ENCODE data around the gene TOX3. TPM values are rescaled to one million over a fixed set of nuclear protein-coding genes. Genes with fewer than 3 reads are reported as not detected.

TOX3 gene
- polyA plus RNA-seq, 1 donor, result 10.9 TPM

- no peak overlapping the region for H3K4me3 ChIP-seq (ENCODE audit: low read length)
- H3K9me3 ChIP-seq (ENCODE audit: control insufficient read depth, low read depth, low read length), result no peaks in the 10 kb centered on the region
- H3K4me1 ChIP-seq (ENCODE audit: control insufficient read depth, insufficient read depth, low read length), result no peaks in the 10 kb centered on the region
- peaks cover 2% of the 10 kb centered on the region for H3K36me3 ChIP-seq (ENCODE audit: control insufficient read depth, insufficient read depth, low read length)
- DNase-seq, result no peak
- no peaks in the 10 kb centered on the region for H3K27me3 ChIP-seq (ENCODE audit: control insufficient read depth, insufficient read depth, low read length)
- no peak overlapping the region for H3K27ac ChIP-seq (ENCODE audit: low read length)
- 71% methylated on average over 1 of the region's 1 CpG for WGBS (ENCODE audit: insufficient coverage, low lambda C conversion rate)
Observed at GRCh38 chr16:52538511-52538910, 8.4 kb downstream of the TOX3 start.

GRCh38 chr16:52537516-52537915 lies 9.4 kb downstream of the TOX3 start:
- no peaks in the 10 kb centered on the region for H3K9me3 ChIP-seq (ENCODE audit: control insufficient read depth, low read depth, low read length)
- no peak overlapping the region for H3K27ac ChIP-seq (ENCODE audit: low read length)
- H3K4me1 ChIP-seq (ENCODE audit: control insufficient read depth, insufficient read depth, low read length), result no peaks in the 10 kb centered on the region
- H3K4me3 ChIP-seq (ENCODE audit: low read length), result no peak overlapping the region
- H3K27me3 ChIP-seq (ENCODE audit: control insufficient read depth, insufficient read depth, low read length), result no peaks in the 10 kb centered on the region
- peaks cover 2% of the 10 kb centered on the region for H3K36me3 ChIP-seq (ENCODE audit: control insufficient read depth, insufficient read depth, low read length)
- no CpG with 5 or more reads among the region's 3 CpGs for WGBS (ENCODE audit: insufficient coverage, low lambda C conversion rate)
- peak; percentile 36 to 71 for DNase-seq

- WGBS (ENCODE audit: insufficient coverage, low lambda C conversion rate), result no CpG with 5 or more reads among the region's 3 CpGs
- H3K27ac ChIP-seq (ENCODE audit: low read length), result no peak overlapping the region
- DNase-seq, result no peak
- H3K4me1 ChIP-seq (ENCODE audit: control insufficient read depth, insufficient read depth, low read length), result no peaks in the 10 kb centered on the region
- H3K9me3 ChIP-seq (ENCODE audit: control insufficient read depth, low read depth, low read length), result no peaks in the 10 kb centered on the region
- no peaks in the 10 kb centered on the region for H3K27me3 ChIP-seq (ENCODE audit: control insufficient read depth, insufficient read depth, low read length)
- no peak overlapping the region for H3K4me3 ChIP-seq (ENCODE audit: low read length)
- H3K36me3 ChIP-seq (ENCODE audit: control insufficient read depth, insufficient read depth, low read length), result peaks cover 2% of the 10 kb centered on the region
Observed at GRCh38 chr16:52535076-52535475, 11.9 kb downstream of the TOX3 start.

- Histone ChIP-seq H3K27ac (ENCODE audit: low read length) (no peak overlapping the region), H3K27me3 (ENCODE audit: control insufficient read depth, insufficient read depth, low read length) (no peaks in the 10 kb centered on the region), H3K4me1 (ENCODE audit: control insufficient read depth, insufficient read depth, low read length) (no peaks in the 10 kb centered on the region), H3K4me3 (ENCODE audit: low read length) (no peak overlapping the region), H3K36me3 (ENCODE audit: control insufficient read depth, insufficient read depth, low read length) (no peaks in the 10 kb centered on the region), H3K9me3 (ENCODE audit: control insufficient read depth, low read depth, low read length) (no peaks in the 10 kb centered on the region)
- no peak for DNase-seq
- 100% methylated on average over 1 of the region's 1 CpG for WGBS (ENCODE audit: insufficient coverage, low lambda C conversion rate)
Observed at GRCh38 chr16:52533296-52533695, 13.6 kb downstream of the TOX3 start.

- Histone ChIP-seq H3K36me3 (ENCODE audit: control insufficient read depth, insufficient read depth, low read length) (no peaks in the 10 kb centered on the region), H3K27me3 (ENCODE audit: control insufficient read depth, insufficient read depth, low read length) (no peaks in the 10 kb centered on the region), H3K4me1 (ENCODE audit: control insufficient read depth, insufficient read depth, low read length) (no peaks in the 10 kb centered on the region), H3K4me3 (ENCODE audit: low read length) (no peak overlapping the region), H3K27ac (ENCODE audit: low read length) (no peak overlapping the region), H3K9me3 (ENCODE audit: control insufficient read depth, low read depth, low read length) (no peaks in the 10 kb centered on the region)
- 100% methylated on average over 1 of the region's 8 CpGs for WGBS (ENCODE audit: insufficient coverage, low lambda C conversion rate)
- DNase-seq, result no peak
Observed at GRCh38 chr16:52532384-52532783, 14.6 kb downstream of the TOX3 start.

- Histone ChIP-seq H3K4me3 (ENCODE audit: low read length) (no peak overlapping the region), H3K27me3 (ENCODE audit: control insufficient read depth, insufficient read depth, low read length) (no peaks in the 10 kb centered on the region), H3K9me3 (ENCODE audit: control insufficient read depth, low read depth, low read length) (no peaks in the 10 kb centered on the region), H3K36me3 (ENCODE audit: control insufficient read depth, insufficient read depth, low read length) (no peaks in the 10 kb centered on the region), H3K27ac (ENCODE audit: low read length) (no peak overlapping the region), H3K4me1 (ENCODE audit: control insufficient read depth, insufficient read depth, low read length) (no peaks in the 10 kb centered on the region)
- WGBS (ENCODE audit: insufficient coverage, low lambda C conversion rate), result no CpG with 5 or more reads among the region's 1 CpG
- no peak for DNase-seq
Observed at GRCh38 chr16:52529226-52529625, 17.7 kb downstream of the TOX3 start.

GRCh38 chr16:52528393-52529065 lies 18.4 kb downstream of the TOX3 start:
- H3K9me3 ChIP-seq (ENCODE audit: control insufficient read depth, low read depth, low read length), result no peaks in the 10 kb centered on the region
- DNase-seq, result no peak
- no peaks in the 10 kb centered on the region for H3K4me1 ChIP-seq (ENCODE audit: control insufficient read depth, insufficient read depth, low read length)
- no CpG with 5 or more reads among the region's 5 CpGs for WGBS (ENCODE audit: insufficient coverage, low lambda C conversion rate)
- H3K27me3 ChIP-seq (ENCODE audit: control insufficient read depth, insufficient read depth, low read length), result no peaks in the 10 kb centered on the region
- H3K36me3 ChIP-seq (ENCODE audit: control insufficient read depth, insufficient read depth, low read length), result no peaks in the 10 kb centered on the region
- H3K27ac ChIP-seq (ENCODE audit: low read length), result no peak overlapping the region
- no peak overlapping the region for H3K4me3 ChIP-seq (ENCODE audit: low read length)

GRCh38 chr16:52526830-52527229 lies 20.1 kb downstream of the TOX3 start:
- DNase-seq, result no peak
- Histone ChIP-seq H3K4me3 (ENCODE audit: low read length) (no peak overlapping the region), H3K27ac (ENCODE audit: low read length) (no peak overlapping the region), H3K27me3 (ENCODE audit: control insufficient read depth, insufficient read depth, low read length) (no peaks in the 10 kb centered on the region), H3K9me3 (ENCODE audit: control insufficient read depth, low read depth, low read length) (no peaks in the 10 kb centered on the region), H3K36me3 (ENCODE audit: control insufficient read depth, insufficient read depth, low read length) (peaks cover 5% of the 10 kb centered on the region), H3K4me1 (ENCODE audit: control insufficient read depth, insufficient read depth, low read length) (no peaks in the 10 kb centered on the region)
- no CpG with 5 or more reads among the region's 3 CpGs for WGBS (ENCODE audit: insufficient coverage, low lambda C conversion rate)

- H3K27me3 ChIP-seq (ENCODE audit: control insufficient read depth, insufficient read depth, low read length), result no peaks in the 10 kb centered on the region
- no peaks in the 10 kb centered on the region for H3K9me3 ChIP-seq (ENCODE audit: control insufficient read depth, low read depth, low read length)
- no peak overlapping the region for H3K27ac ChIP-seq (ENCODE audit: low read length)
- 77% methylated on average over 3 of the region's 8 CpGs for WGBS (ENCODE audit: insufficient coverage, low lambda C conversion rate)
- H3K4me3 ChIP-seq (ENCODE audit: low read length), result no peak overlapping the region
- no peaks in the 10 kb centered on the region for H3K4me1 ChIP-seq (ENCODE audit: control insufficient read depth, insufficient read depth, low read length)
- peaks cover 8% of the 10 kb centered on the region for H3K36me3 ChIP-seq (ENCODE audit: control insufficient read depth, insufficient read depth, low read length)
- DNase-seq, result no peak
Observed at GRCh38 chr16:52526116-52526828, 20.7 kb downstream of the TOX3 start.

GRCh38 chr16:52521570-52521969 lies 25.4 kb downstream of the TOX3 start:
- Histone ChIP-seq H3K4me1 (ENCODE audit: control insufficient read depth, insufficient read depth, low read length) (no peaks in the 10 kb centered on the region), H3K9me3 (ENCODE audit: control insufficient read depth, low read depth, low read length) (no peaks in the 10 kb centered on the region), H3K27ac (ENCODE audit: low read length) (no peak overlapping the region), H3K4me3 (ENCODE audit: low read length) (no peak overlapping the region), H3K36me3 (ENCODE audit: control insufficient read depth, insufficient read depth, low read length) (peaks cover 8% of the 10 kb centered on the region), H3K27me3 (ENCODE audit: control insufficient read depth, insufficient read depth, low read length) (no peaks in the 10 kb centered on the region)
- no CpG with 5 or more reads among the region's 6 CpGs for WGBS (ENCODE audit: insufficient coverage, low lambda C conversion rate)
- no peak for DNase-seq

GRCh38 chr16:52518884-52519283 lies 28.1 kb downstream of the TOX3 start:
- H3K27ac ChIP-seq (ENCODE audit: low read length), result no peak overlapping the region
- H3K9me3 ChIP-seq (ENCODE audit: control insufficient read depth, low read depth, low read length), result no peaks in the 10 kb centered on the region
- no CpG with 5 or more reads among the region's 5 CpGs for WGBS (ENCODE audit: insufficient coverage, low lambda C conversion rate)
- no peak overlapping the region for H3K4me3 ChIP-seq (ENCODE audit: low read length)
- H3K27me3 ChIP-seq (ENCODE audit: control insufficient read depth, insufficient read depth, low read length), result no peaks in the 10 kb centered on the region
- no peak for DNase-seq
- no peaks in the 10 kb centered on the region for H3K4me1 ChIP-seq (ENCODE audit: control insufficient read depth, insufficient read depth, low read length)
- peaks cover 8% of the 10 kb centered on the region for H3K36me3 ChIP-seq (ENCODE audit: control insufficient read depth, insufficient read depth, low read length)

Data from large intestine (tissue), 3 donors.